Panc1 (cell line): ENCODE measurements around the gene GRIN2B. TPM values are rescaled to one million over a fixed set of nuclear protein-coding genes. Genes with fewer than 3 reads are reported as not detected.

Experiments used
- ATAC-seq: fragments of 200-7000 bp; cut with Tn5 transposase; 2 replicates; pipeline ENCODE4 v1.9.1; 2020; ENCODE audit warnings: mild to moderate bottlenecking, moderate library complexity
- BruUV-seq: library from RNA; stranded (reverse); fragments of 400-500 nt; replicated peaks from 2 replicates; lab custom pipeline; 2021; lab: Mats Ljungman, UMichigan
- CTCF ChIA-PET: fragments of 300-600 bp; sonication (Branson Sonifier 250); formaldehyde crosslinking; loops from one replicate; lab custom pipeline; 2022; ENCODE audit warnings: antibody characterized with exemption; lab: Charles Lee
- POLR2A ChIA-PET: fragments of 300-600 bp; sonication (Branson Sonifier 250); formaldehyde crosslinking; loops from one replicate; lab custom pipeline; 2022; ENCODE audit warnings: antibody characterized with exemption; lab: Charles Lee
- DNase-seq: peaks from one replicate; pipeline ENCODE4 v3.0.0-alpha.2; 2010; ENCODE audit warnings: low read depth, low spot score
- H3K27ac ChIP-seq: 2 replicates; pipeline ENCODE4 v1.5.1; 2011; ENCODE audit warnings: mild to moderate bottlenecking, low read length, inconsistent platforms
- H3K27me3 ChIP-seq: fragments of 200-500 bp; sonication (Bioruptor generic); 2 replicates; pipeline ENCODE4 v1.6.0; 2014; ENCODE audit warnings: low read length, inconsistent platforms; ENCODE audit not compliant: control insufficient read depth, insufficient read depth
- H3K36me3 ChIP-seq: fragments of 200-500 bp; sonication (Bioruptor generic); 2 replicates; pipeline ENCODE4 v1.5.1; 2014; ENCODE audit warnings: inconsistent platforms, mild to moderate bottlenecking, low read length, moderate library complexity; ENCODE audit not compliant: control insufficient read depth, insufficient read depth
- H3K4me1 ChIP-seq: 2 replicates; pipeline ENCODE4 v1.5.1; 2011; ENCODE audit warnings: inconsistent platforms, mild to moderate bottlenecking, low read length, moderate library complexity; ENCODE audit not compliant: control insufficient read depth, insufficient read depth
- H3K4me3 ChIP-seq, 2 experiments: 2 replicates each; pipeline ENCODE4 v1.5.1; 2011 to 2012; ENCODE audit warnings: low read depth in 2 of 2, low read length in 2 of 2, mild to moderate bottlenecking in 2 of 2, inconsistent platforms in 1 of 2, moderate library complexity in 1 of 2
- H3K9me3 ChIP-seq: fragments of 200-500 bp; sonication (Bioruptor generic); 2 replicates; pipeline ENCODE4 v1.5.1; 2014; ENCODE audit warnings: low read depth, mild to moderate bottlenecking, inconsistent platforms, low read length, moderate library complexity; ENCODE audit not compliant: control insufficient read depth, insufficient read depth
- POLR2AphosphoS5 ChIP-seq: IDR thresholded peaks from 2 replicates; pipeline ENCODE4 v1.6.1; 2012; ENCODE audit warnings: mild to moderate bottlenecking, low read depth, low read length, moderate library complexity
- SIN3A ChIP-seq: IDR thresholded peaks from 2 replicates; pipeline ENCODE4 v1.6.1; 2012; ENCODE audit warnings: low read depth, mild to moderate bottlenecking, low read length, moderate library complexity, borderline replicate concordance; ENCODE audit not compliant: insufficient read depth
- TCF7L2 ChIP-seq: IDR thresholded peaks from 2 replicates; pipeline ENCODE4 v1.6.1; 2011; ENCODE audit warnings: mild to moderate bottlenecking, low read depth, low read length, inconsistent platforms
- in situ Hi-C: cut with HindIII; loops from 2 replicates; pipeline ENCODE4 v1.10.0; 2016; ENCODE audit warnings: low sequenced_read_pairs, low pct_unique_long_range_greater_than_20kb
- intact Hi-C: fragments of 100-400 bp; cut with micrococcal nuclease; formaldehyde crosslinking; loops from one replicate; pipeline ENCODE4 v1.10.0; 2022; ENCODE audit not compliant: unreplicated experiment
- total RNA-seq: library from RNA; stranded (reverse); gene quantifications from one replicate; pipeline ENCODE4 v1.2.1, GENCODE V29; 2021; ENCODE audit not compliant: unreplicated experiment
- TF ChIP-seq, protein P1 (sequence below): fragments of 450-650 bp; IDR thresholded peaks from 2 replicates; pipeline ENCODE4 v1.5.1; 2017; ENCODE audit warnings: mild to moderate bottlenecking
- TF ChIP-seq, protein P2 (sequence below), 2 experiments: IDR thresholded peaks; 2 replicates each; pipeline ENCODE4 v1.6.1; 2011 to 2012; ENCODE audit warnings: low read depth in 2 of 2, control low read depth in 1 of 2, low read length in 1 of 2, mild to moderate bottlenecking in 1 of 2, moderate library complexity in 1 of 2; ENCODE audit not compliant: insufficient read depth in 1 of 2

GRIN2B gene
- total RNA-seq, 1 experiment from 2014 or later = not detected

DNA sequence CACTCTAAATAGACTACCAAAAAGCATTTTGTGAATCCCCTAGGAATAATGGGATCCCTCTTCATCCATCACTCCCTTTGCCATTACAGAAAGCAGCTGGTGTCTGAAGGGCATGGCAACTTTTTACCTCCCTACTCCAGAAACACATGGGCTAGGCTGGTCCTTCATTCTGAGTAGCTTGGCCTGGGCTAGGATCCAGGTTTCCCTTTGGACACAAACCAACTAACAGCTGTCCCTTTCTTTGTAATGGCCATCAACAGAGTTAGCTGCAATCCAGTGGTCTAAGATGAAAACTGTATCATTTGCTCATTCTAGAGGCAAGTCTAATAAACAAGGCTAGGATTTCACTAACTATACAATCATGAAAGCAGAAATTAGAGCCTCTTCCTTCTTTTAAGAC is 7.4 kb downstream of the GRIN2B start:
- in situ Hi-C loops = no loop called here
- ChIA-PET CTCF (no interaction called here), POLR2A (no interaction called here)
- Histone ChIP-seq H3K4me3 (no peak overlapping the region), H3K36me3 (no peaks in the 10 kb centered on the region), H3K27ac (no peak overlapping the region), H3K4me1 (no peaks in the 10 kb centered on the region), H3K9me3 (no peaks in the 10 kb centered on the region), H3K27me3 (peaks cover 9% of the 10 kb centered on the region; the same call in 1 of the 2 replicates)
- DNase-seq = no peak
- no peak for ATAC-seq
- TF ChIP-seq, protein P1, sequence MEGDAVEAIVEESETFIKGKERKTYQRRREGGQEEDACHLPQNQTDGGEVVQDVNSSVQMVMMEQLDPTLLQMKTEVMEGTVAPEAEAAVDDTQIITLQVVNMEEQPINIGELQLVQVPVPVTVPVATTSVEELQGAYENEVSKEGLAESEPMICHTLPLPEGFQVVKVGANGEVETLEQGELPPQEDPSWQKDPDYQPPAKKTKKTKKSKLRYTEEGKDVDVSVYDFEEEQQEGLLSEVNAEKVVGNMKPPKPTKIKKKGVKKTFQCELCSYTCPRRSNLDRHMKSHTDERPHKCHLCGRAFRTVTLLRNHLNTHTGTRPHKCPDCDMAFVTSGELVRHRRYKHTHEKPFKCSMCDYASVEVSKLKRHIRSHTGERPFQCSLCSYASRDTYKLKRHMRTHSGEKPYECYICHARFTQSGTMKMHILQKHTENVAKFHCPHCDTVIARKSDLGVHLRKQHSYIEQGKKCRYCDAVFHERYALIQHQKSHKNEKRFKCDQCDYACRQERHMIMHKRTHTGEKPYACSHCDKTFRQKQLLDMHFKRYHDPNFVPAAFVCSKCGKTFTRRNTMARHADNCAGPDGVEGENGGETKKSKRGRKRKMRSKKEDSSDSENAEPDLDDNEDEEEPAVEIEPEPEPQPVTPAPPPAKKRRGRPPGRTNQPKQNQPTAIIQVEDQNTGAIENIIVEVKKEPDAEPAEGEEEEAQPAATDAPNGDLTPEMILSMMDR = no peak
- TF ChIP-seq POLR2AphosphoS5 (no peak), TCF7L2 (no peak), SIN3A (no peak)
- TF ChIP-seq, protein P2, sequence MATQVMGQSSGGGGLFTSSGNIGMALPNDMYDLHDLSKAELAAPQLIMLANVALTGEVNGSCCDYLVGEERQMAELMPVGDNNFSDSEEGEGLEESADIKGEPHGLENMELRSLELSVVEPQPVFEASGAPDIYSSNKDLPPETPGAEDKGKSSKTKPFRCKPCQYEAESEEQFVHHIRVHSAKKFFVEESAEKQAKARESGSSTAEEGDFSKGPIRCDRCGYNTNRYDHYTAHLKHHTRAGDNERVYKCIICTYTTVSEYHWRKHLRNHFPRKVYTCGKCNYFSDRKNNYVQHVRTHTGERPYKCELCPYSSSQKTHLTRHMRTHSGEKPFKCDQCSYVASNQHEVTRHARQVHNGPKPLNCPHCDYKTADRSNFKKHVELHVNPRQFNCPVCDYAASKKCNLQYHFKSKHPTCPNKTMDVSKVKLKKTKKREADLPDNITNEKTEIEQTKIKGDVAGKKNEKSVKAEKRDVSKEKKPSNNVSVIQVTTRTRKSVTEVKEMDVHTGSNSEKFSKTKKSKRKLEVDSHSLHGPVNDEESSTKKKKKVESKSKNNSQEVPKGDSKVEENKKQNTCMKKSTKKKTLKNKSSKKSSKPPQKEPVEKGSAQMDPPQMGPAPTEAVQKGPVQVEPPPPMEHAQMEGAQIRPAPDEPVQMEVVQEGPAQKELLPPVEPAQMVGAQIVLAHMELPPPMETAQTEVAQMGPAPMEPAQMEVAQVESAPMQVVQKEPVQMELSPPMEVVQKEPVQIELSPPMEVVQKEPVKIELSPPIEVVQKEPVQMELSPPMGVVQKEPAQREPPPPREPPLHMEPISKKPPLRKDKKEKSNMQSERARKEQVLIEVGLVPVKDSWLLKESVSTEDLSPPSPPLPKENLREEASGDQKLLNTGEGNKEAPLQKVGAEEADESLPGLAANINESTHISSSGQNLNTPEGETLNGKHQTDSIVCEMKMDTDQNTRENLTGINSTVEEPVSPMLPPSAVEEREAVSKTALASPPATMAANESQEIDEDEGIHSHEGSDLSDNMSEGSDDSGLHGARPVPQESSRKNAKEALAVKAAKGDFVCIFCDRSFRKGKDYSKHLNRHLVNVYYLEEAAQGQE (IDR thresholded peaks at IDR 0.05; ENCODE audit: insufficient read depth in 1 of 2, low read depth in 2 of 2, low read length in 1 of 2) = no peak
- intact Hi-C loops = no loop called here
- BruUV-seq = no TSS peak

DNA sequence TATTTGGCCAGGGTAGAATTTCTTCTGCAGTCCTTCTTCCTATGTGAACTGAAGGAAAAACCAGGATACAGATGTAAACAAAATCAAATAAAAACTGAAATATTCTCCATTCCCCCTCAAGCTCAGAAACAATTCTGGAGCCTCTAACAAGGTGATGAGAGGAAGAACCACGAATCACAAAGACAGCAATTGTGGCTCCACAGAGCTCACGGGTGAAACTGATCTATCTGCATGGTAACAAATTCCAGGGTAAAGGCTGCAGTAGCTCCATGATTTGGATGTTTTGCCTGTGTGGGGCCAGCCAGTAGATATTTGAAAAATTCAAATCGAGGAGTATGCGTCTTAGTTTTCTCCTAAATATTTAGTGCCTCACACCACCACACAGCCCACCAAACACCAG is 10.6 kb downstream of the GRIN2B start:
- DNase-seq = no peak
- Histone ChIP-seq H3K36me3 (no peaks in the 10 kb centered on the region), H3K27me3 (peaks cover 2% of the 10 kb centered on the region; the same call in 1 of the 2 replicates), H3K9me3 (no peaks in the 10 kb centered on the region), H3K27ac (no peak overlapping the region), H3K4me3 (no peak overlapping the region), H3K4me1 (no peaks in the 10 kb centered on the region)
- no TSS peak for BruUV-seq
- TF ChIP-seq, protein P1 = no peak
- TF ChIP-seq SIN3A (no peak), TCF7L2 (no peak), POLR2AphosphoS5 (no peak)
- TF ChIP-seq, protein P2 (IDR thresholded peaks at IDR 0.05; ENCODE audit: insufficient read depth in 1 of 2, low read depth in 2 of 2, low read length in 1 of 2) = no peak
- in situ Hi-C loops = no loop called here
- ATAC-seq = no peak
- intact Hi-C loops = no loop called here
- CTCF ChIA-PET = no interaction called here
- POLR2A ChIA-PET = no interaction called here
